Gastroesophageal sphincter (tissue), 3 donors: Measurements from ENCODE around the gene WDR20.

Experiments
- POLR2A ChIP-seq, 2 donors: fragments of 450-650 bp; IDR thresholded peaks; one replicate each; pipeline ENCODE4 v1.6.1; 2017; ENCODE audit warnings: antibody characterized with exemption in 2 of 2, mild to moderate bottlenecking in 2 of 2, moderate library complexity in 1 of 2
- POLR2AphosphoS5 ChIP-seq: sonication (generic); formaldehyde crosslinking; IDR thresholded peaks from one replicate; pipeline ENCODE4 v1.6.1; 2017; ENCODE audit warnings: antibody characterized with exemption
- TF ChIP-seq, protein P1 (sequence below), 4 experiments: fragments of 200-600 bp in 2 of 4; fragments of 450-650 bp in 2 of 4; sonication (generic) in 1 of 4; IDR thresholded peaks; one replicate each; pipeline ENCODE4 v1.5.1; 2017 to 2019; ENCODE audit warnings: antibody characterized with exemption in 4 of 4, mild to moderate bottlenecking in 2 of 4, moderate library complexity in 2 of 4

DNA sequence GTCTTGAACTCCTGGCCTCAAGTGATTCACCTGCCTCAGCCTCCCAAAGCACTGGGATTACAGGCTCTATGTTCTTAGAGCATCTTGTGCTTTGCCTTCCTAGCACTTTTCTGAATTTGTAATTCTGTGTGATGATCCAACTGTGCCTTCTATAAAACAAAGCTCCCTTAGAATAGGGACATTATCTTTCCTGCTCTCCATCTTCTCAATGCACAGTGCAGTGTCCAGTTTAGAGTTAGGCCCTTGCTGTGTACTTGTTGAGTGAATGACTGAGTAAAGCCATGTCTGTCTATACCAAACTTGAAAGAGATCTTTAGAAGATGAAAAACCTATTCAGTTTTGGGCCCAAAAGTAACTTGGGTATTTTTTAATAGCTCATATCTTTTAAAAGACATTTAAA lies 5.2 kb downstream of the WDR20 start:
- TF ChIP-seq, protein P1, sequence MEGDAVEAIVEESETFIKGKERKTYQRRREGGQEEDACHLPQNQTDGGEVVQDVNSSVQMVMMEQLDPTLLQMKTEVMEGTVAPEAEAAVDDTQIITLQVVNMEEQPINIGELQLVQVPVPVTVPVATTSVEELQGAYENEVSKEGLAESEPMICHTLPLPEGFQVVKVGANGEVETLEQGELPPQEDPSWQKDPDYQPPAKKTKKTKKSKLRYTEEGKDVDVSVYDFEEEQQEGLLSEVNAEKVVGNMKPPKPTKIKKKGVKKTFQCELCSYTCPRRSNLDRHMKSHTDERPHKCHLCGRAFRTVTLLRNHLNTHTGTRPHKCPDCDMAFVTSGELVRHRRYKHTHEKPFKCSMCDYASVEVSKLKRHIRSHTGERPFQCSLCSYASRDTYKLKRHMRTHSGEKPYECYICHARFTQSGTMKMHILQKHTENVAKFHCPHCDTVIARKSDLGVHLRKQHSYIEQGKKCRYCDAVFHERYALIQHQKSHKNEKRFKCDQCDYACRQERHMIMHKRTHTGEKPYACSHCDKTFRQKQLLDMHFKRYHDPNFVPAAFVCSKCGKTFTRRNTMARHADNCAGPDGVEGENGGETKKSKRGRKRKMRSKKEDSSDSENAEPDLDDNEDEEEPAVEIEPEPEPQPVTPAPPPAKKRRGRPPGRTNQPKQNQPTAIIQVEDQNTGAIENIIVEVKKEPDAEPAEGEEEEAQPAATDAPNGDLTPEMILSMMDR (IDR thresholded peaks at IDR 0.05), result no peak
- TF ChIP-seq POLR2A (IDR thresholded peaks at IDR 0.05) (no peak), POLR2AphosphoS5 (no peak)
